ENCODE measurements around the gene NOTCH4.
A peak's percentile ranks its signal among the peaks of the same experiment; 100 is the strongest.

DNA sequence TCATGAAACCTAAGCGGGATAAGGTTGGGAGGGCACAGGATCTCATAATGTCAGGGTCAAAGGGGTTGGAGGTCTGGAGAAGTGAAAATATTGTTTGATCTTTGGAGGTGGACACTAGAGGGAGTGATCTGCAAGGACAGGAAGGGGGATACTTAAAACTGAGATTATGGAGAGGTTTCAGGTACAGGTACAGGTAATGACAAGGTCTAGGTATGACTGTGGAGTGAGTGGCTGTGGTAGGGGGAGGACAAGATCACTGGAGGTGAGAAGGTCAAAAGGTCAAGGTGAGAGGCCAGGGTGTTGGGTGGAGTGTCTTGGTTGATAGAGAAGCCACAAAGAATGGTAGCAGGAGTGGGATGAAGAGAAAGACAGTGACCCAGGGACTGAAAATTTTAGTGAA, 16.8 kb upstream of the NOTCH4 start:
- TF ChIP-seq ZNF114 (tag by site-specific recombination; IDR thresholded peaks at IDR 0.05) (no peak), ZNF335 (tag by site-specific recombination; conservative IDR thresholded peaks at IDR 0.05) (no peak), OSR2 (tag by site-specific recombination; IDR thresholded peaks at IDR 0.05) (no peak), ZNF791 (tag by site-specific recombination; IDR thresholded peaks at IDR 0.05) (no peak), TCF7L2 (IDR thresholded peaks at IDR 0.05; ENCODE audit: borderline replicate concordance, low read depth, low read length) (no peak), ZNF404 (tag by site-specific recombination; IDR thresholded peaks at IDR 0.05) (no peak), YY1 (tag by site-specific recombination; IDR thresholded peaks at IDR 0.05) (no peak), ZNF23 (tag by site-specific recombination; IDR thresholded peaks at IDR 0.05; ENCODE audit: borderline replicate concordance) (no peak), ZNF266 (tag by site-specific recombination; IDR thresholded peaks at IDR 0.05; ENCODE audit: low read depth) (no peak), ZNF311 (tag by site-specific recombination; IDR thresholded peaks at IDR 0.05; ENCODE audit: borderline replicate concordance) (no peak)
- TF ChIP-seq, protein P1, sequence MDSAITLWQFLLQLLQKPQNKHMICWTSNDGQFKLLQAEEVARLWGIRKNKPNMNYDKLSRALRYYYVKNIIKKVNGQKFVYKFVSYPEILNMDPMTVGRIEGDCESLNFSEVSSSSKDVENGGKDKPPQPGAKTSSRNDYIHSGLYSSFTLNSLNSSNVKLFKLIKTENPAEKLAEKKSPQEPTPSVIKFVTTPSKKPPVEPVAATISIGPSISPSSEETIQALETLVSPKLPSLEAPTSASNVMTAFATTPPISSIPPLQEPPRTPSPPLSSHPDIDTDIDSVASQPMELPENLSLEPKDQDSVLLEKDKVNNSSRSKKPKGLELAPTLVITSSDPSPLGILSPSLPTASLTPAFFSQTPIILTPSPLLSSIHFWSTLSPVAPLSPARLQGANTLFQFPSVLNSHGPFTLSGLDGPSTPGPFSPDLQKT (IDR thresholded peaks at IDR 0.05; ENCODE audit: borderline replicate concordance, low read depth, low read length) = no peak
- TF ChIP-seq, protein P2, sequence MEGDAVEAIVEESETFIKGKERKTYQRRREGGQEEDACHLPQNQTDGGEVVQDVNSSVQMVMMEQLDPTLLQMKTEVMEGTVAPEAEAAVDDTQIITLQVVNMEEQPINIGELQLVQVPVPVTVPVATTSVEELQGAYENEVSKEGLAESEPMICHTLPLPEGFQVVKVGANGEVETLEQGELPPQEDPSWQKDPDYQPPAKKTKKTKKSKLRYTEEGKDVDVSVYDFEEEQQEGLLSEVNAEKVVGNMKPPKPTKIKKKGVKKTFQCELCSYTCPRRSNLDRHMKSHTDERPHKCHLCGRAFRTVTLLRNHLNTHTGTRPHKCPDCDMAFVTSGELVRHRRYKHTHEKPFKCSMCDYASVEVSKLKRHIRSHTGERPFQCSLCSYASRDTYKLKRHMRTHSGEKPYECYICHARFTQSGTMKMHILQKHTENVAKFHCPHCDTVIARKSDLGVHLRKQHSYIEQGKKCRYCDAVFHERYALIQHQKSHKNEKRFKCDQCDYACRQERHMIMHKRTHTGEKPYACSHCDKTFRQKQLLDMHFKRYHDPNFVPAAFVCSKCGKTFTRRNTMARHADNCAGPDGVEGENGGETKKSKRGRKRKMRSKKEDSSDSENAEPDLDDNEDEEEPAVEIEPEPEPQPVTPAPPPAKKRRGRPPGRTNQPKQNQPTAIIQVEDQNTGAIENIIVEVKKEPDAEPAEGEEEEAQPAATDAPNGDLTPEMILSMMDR (tag by site-specific recombination; IDR thresholded peaks at IDR 0.05) = 0 out of 2 replicates have a peak, but pooled peaks have one; percentile 12
- TF ChIP-seq, protein P3, sequence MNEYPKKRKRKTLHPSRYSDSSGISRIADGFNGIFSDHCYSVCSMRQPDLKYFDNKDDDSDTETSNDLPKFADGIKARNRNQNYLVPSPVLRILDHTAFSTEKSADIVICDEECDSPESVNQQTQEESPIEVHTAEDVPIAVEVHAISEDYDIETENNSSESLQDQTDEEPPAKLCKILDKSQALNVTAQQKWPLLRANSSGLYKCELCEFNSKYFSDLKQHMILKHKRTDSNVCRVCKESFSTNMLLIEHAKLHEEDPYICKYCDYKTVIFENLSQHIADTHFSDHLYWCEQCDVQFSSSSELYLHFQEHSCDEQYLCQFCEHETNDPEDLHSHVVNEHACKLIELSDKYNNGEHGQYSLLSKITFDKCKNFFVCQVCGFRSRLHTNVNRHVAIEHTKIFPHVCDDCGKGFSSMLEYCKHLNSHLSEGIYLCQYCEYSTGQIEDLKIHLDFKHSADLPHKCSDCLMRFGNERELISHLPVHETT (tag by site-specific recombination; IDR thresholded peaks at IDR 0.05) = no peak

Data from HEK293 (cell line).